GM12892 (cell line): ENCODE data around the gene ANKRD52.

ENCODE experiments used
- POLR2A ChIP-seq: IDR thresholded peaks from 2 replicates; pipeline ENCODE4 v1.6.1; 2011; ENCODE audit warnings: low read depth, low read length, control low read depth
- POLR2AphosphoS5 ChIP-seq: IDR thresholded peaks from 2 replicates; pipeline ENCODE4 v1.6.1; 2011; ENCODE audit warnings: low read depth, low read length, control low read depth
- TAF1 ChIP-seq: IDR thresholded peaks from 2 replicates; pipeline ENCODE4 v1.6.1; 2011; ENCODE audit warnings: low read depth, mild to moderate bottlenecking, control low read depth, low read length, borderline replicate concordance

- no peak for TF ChIP-seq POLR2AphosphoS5
- no peak for TF ChIP-seq TAF1
- no peak for TF ChIP-seq POLR2A
These were observed 46.1 kb upstream of the ANKRD52 start for GRCh38 chr12:56304276-56304675.
